IMR-90 (cell line): ENCODE results near the gene GSS.

Experiments
- CEBPB ChIP-seq: IDR thresholded peaks from 2 replicates; pipeline ENCODE4 v1.6.1; 2012; ENCODE audit warnings: low read depth, low read length, improper control_type of control experiment
- CHD1 ChIP-seq: IDR thresholded peaks from 2 replicates; pipeline ENCODE4 v1.6.1; 2012; ENCODE audit warnings: low read depth, low read length, improper control_type of control experiment
- FOS ChIP-seq: fragments of 150-350 bp; IDR thresholded peaks from 2 replicates; pipeline ENCODE4 v1.6.1; 2016; ENCODE audit warnings: low read depth, low read length
- MAFK ChIP-seq: IDR thresholded peaks from 2 replicates; pipeline ENCODE4 v1.6.1; 2012; ENCODE audit warnings: low read depth, low read length, improper control_type of control experiment
- POLR2A ChIP-seq: IDR thresholded peaks from 2 replicates; pipeline ENCODE4 v1.6.1; 2012; ENCODE audit warnings: mild to moderate bottlenecking, low read depth, low read length
- SMC3 ChIP-seq: fragments of 150-350 bp; IDR thresholded peaks from 2 replicates; pipeline ENCODE4 v1.6.1; 2016; ENCODE audit warnings: low read depth, mild to moderate bottlenecking, antibody characterized with exemption, low read length, moderate library complexity
- TF ChIP-seq, protein P1 (sequence below): conservative IDR thresholded peaks from 2 replicates; pipeline ENCODE4 v1.5.1; 2012; ENCODE audit warnings: mild to moderate bottlenecking, low read depth, low read length, improper control_type of control experiment
- TF ChIP-seq, protein P2 (sequence below): fragments of 150-350 bp; IDR thresholded peaks from 2 replicates; pipeline ENCODE4 v1.6.1; 2017; ENCODE audit warnings: mild to moderate bottlenecking, antibody characterized with exemption, low read length, low read depth

DNA sequence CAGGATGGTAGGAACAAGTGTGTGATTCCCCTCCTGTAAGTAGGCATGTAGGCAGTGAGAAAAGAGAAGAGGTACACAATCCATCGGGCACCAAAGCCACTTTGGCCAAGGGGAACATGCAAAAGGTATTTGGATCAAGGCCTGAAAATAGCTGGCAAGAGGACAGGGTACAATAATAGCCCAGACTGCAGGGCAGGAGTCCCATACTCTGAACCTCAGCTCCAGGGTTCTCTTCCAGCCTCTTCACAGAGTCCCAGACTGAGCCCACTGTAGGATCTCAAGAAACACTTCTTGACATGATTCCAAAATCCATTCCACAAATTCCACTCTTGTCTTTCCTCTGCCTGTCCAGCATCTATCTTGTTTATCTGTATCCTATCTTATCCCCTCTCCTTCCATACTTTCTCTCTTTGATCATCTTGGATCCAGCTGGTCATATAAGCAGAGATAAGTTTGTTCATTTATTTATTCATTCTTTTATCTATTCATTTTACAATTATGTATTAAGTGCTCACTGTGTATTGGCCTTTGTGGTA, 59.5 kb downstream of the GSS start:
- TF ChIP-seq, protein P1, sequence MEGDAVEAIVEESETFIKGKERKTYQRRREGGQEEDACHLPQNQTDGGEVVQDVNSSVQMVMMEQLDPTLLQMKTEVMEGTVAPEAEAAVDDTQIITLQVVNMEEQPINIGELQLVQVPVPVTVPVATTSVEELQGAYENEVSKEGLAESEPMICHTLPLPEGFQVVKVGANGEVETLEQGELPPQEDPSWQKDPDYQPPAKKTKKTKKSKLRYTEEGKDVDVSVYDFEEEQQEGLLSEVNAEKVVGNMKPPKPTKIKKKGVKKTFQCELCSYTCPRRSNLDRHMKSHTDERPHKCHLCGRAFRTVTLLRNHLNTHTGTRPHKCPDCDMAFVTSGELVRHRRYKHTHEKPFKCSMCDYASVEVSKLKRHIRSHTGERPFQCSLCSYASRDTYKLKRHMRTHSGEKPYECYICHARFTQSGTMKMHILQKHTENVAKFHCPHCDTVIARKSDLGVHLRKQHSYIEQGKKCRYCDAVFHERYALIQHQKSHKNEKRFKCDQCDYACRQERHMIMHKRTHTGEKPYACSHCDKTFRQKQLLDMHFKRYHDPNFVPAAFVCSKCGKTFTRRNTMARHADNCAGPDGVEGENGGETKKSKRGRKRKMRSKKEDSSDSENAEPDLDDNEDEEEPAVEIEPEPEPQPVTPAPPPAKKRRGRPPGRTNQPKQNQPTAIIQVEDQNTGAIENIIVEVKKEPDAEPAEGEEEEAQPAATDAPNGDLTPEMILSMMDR, result no peak
- TF ChIP-seq CEBPB (no peak), SMC3 (no peak), FOS (no peak), POLR2A (no peak), CHD1 (no peak), MAFK (no peak)
- TF ChIP-seq, protein P2, sequence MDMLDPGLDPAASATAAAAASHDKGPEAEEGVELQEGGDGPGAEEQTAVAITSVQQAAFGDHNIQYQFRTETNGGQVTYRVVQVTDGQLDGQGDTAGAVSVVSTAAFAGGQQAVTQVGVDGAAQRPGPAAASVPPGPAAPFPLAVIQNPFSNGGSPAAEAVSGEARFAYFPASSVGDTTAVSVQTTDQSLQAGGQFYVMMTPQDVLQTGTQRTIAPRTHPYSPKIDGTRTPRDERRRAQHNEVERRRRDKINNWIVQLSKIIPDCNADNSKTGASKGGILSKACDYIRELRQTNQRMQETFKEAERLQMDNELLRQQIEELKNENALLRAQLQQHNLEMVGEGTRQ, result no peak
